GM18502 (cell line): ENCODE data around the gene GOLGA6L25.
"Not testable (repeated sequence)": the region's sequence is repeated elsewhere in the genome, so short reads cannot be mapped to it uniquely, and the experiment has no call there.

Experiments used
- ATAC-seq: cut with Tn5 transposase; IDR thresholded peaks from one replicate; pipeline ENCODE4 v1.9.1; 2021; ENCODE audit warnings: mild to moderate bottlenecking; ENCODE audit not compliant: unreplicated experiment, poor library complexity

GOLGA6L25 gene

GRCh38 chr15:28553268-28553667, at the start of gene GOLGA6L25:
Gene GOLGA6L25 (plus strand): TSS chr15:28553568. CDS start chr15:28553629, 61 bp downstream.
- not testable (repeated sequence) for ATAC-seq

- not testable (repeated sequence) for ATAC-seq
Measured at GRCh38 chr15:28508217-28508889, 45.0 kb upstream of the GOLGA6L25 start.

- not testable (repeated sequence) for ATAC-seq
Measured at GRCh38 chr15:28514128-28514527, 39.2 kb upstream of the GOLGA6L25 start.

- ATAC-seq: not testable (repeated sequence)
Measured at GRCh38 chr15:28515208-28515607, 38.2 kb upstream of the GOLGA6L25 start.

- not testable (repeated sequence) for ATAC-seq
Measured at GRCh38 chr15:28532954-28533353, 20.4 kb upstream of the GOLGA6L25 start, which contains the start of gene GOLGA8G. Gene GOLGA8G (minus strand): TSS chr15:28532971. CDS start chr15:28532909, 62 bp downstream.

GRCh38 chr15:28573351-28573750, 20.0 kb downstream of the GOLGA6L25 start:
- ATAC-seq: not testable (repeated sequence)

GRCh38 chr15:28588977-28589606, 35.7 kb downstream of the GOLGA6L25 start:
- not testable (repeated sequence) for ATAC-seq

GRCh38 chr15:28589769-28590168, 36.4 kb downstream of the GOLGA6L25 start:
- ATAC-seq: not testable (repeated sequence)

- ATAC-seq: not testable (repeated sequence)
Measured at GRCh38 chr15:28592395-28592794, 39.0 kb downstream of the GOLGA6L25 start.

- ATAC-seq: not testable (repeated sequence)
Measured at GRCh38 chr15:28593424-28594129, 40.2 kb downstream of the GOLGA6L25 start.

- ATAC-seq: not testable (repeated sequence)
Measured at GRCh38 chr15:28597471-28597870, 44.1 kb downstream of the GOLGA6L25 start.

GRCh38 chr15:28598209-28598608, 44.8 kb downstream of the GOLGA6L25 start:
- not testable (repeated sequence) for ATAC-seq

GRCh38 chr15:28602152-28602551, 48.8 kb downstream of the GOLGA6L25 start:
- ATAC-seq: not testable (repeated sequence)
